HCT116 (cell line): ENCODE data around the gene SLC12A5. TPM values are rescaled to one million over a fixed set of nuclear protein-coding genes. Genes with fewer than 3 reads are reported as not detected.
A peak's percentile ranks its signal among the peaks of the same experiment; 100 is the strongest.

Source experiments
- ATAC-seq: fragments of 200-7000 bp; cut with Tn5 transposase; 2 replicates; pipeline ENCODE4 v1.9.1; 2020; ENCODE audit warnings: mild to moderate bottlenecking, moderate library complexity
- BruUV-seq: library from RNA; stranded (reverse); fragments of 400-500 nt; replicated peaks from 2 replicates; lab custom pipeline; 2021; lab: Mats Ljungman, UMichigan
- CTCF ChIA-PET: fragments of 300-600 bp; sonication (Branson Sonifier 250); formaldehyde crosslinking; loops from one replicate; lab custom pipeline; 2021; ENCODE audit warnings: antibody characterized with exemption; lab: Charles Lee
- POLR2A ChIA-PET: fragments of 300-600, 350-600 bp; sonication (Branson Sonifier 250); formaldehyde crosslinking; loops from one replicate; lab custom pipeline; 2021; ENCODE audit warnings: antibody characterized with exemption; lab: Charles Lee
- RAD21 ChIA-PET, 2 experiments: fragments of 300-600 bp; sonication (Branson Sonifier 250); formaldehyde crosslinking; loops; one replicate each; lab custom pipeline; 2023; ENCODE audit warnings: low total read pairs in 2 of 2; ENCODE audit not compliant: uncharacterized antibody in 2 of 2, unreplicated experiment in 2 of 2, low non-redundant PET in 1 of 2; lab: Charles Lee
- DNase-seq: peaks from one replicate; pipeline ENCODE4 v3.0.0-alpha.2; 2010; ENCODE audit warnings: low read depth, low spot score
- H2AFZ ChIP-seq: fragments of 200-600 bp; shearing (Covaris generic), sonication (generic); 2 replicates; pipeline ENCODE4 v1.6.1; 2017; ENCODE audit warnings: low read depth, mixed run types, mixed read lengths, antibody characterized with exemption, low read length; ENCODE audit not compliant: poor library complexity, severe bottlenecking
- H3K27ac ChIP-seq: 2 replicates; pipeline ENCODE4 v1.5.1; 2012; ENCODE audit warnings: low read depth, low read length
- H3K27me3 ChIP-seq: fragments of 200-600 bp; sonication (generic); 2 replicates; pipeline ENCODE4 v1.6.1; 2016; ENCODE audit warnings: mixed run types, low read length, mixed read lengths; ENCODE audit not compliant: insufficient read depth
- H3K36me3 ChIP-seq, 2 experiments: fragments of 200-500 bp in 1 of 2; fragments of 200-600 bp in 1 of 2; sonication (Bioruptor generic) in 1 of 2; sonication (generic) in 1 of 2; 2 replicates each; pipeline versions ENCODE4 v1.5.1 to v1.6.1; 2014 to 2016; ENCODE audit warnings: low read length in 2 of 2, inconsistent platforms in 1 of 2, mixed read lengths in 1 of 2, mixed run types in 1 of 2; ENCODE audit not compliant: insufficient read depth in 2 of 2, control insufficient read depth in 1 of 2
- H3K4me1 ChIP-seq, 2 experiments: fragments of 200-600 bp in 1 of 2; sonication (generic) in 1 of 2; 2 replicates each; pipeline versions ENCODE4 v1.5.1 to v1.6.1; 2012 to 2017; ENCODE audit warnings: low read length in 2 of 2, inconsistent platforms in 1 of 2, mild to moderate bottlenecking in 1 of 2, mixed read lengths in 1 of 2, mixed run types in 1 of 2, moderate library complexity in 1 of 2; ENCODE audit not compliant: insufficient read depth in 2 of 2, control insufficient read depth in 1 of 2
- H3K4me2 ChIP-seq: fragments of 200-600 bp; sonication (generic); 2 replicates; pipeline ENCODE4 v1.6.1; 2017; ENCODE audit warnings: mixed run types, low read length, mixed read lengths
- H3K4me3 ChIP-seq, 2 experiments: fragments of 200-600 bp in 1 of 2; sonication (generic) in 1 of 2; replicated peaks in 1 of 2; 2 replicates each; pipeline ENCODE4 v1.5.1; 2011 to 2016; ENCODE audit warnings: low read length in 2 of 2, control low read depth in 1 of 2, low read depth in 1 of 2, mild to moderate bottlenecking in 1 of 2, mixed read lengths in 1 of 2, mixed run types in 1 of 2
- H3K79me2 ChIP-seq: fragments of 200-600 bp; sonication (generic); 2 replicates; pipeline ENCODE4 v1.6.1; 2017; ENCODE audit warnings: mild to moderate bottlenecking, mixed run types, low read length, moderate library complexity, mixed read lengths; ENCODE audit not compliant: insufficient read depth
- H3K9ac ChIP-seq: fragments of 200-600 bp; sonication (generic); 2 replicates; pipeline ENCODE4 v1.6.1; 2016; ENCODE audit warnings: low read length, mixed read lengths
- H3K9me2 ChIP-seq: fragments of 200-600 bp; sonication (generic), shearing (Covaris generic); 2 replicates; pipeline ENCODE4 v1.6.1; 2017; ENCODE audit warnings: mixed run types, mild to moderate bottlenecking, moderate library complexity; ENCODE audit not compliant: insufficient read depth
- H3K9me3 ChIP-seq, 2 experiments: fragments of 200-500 bp in 1 of 2; fragments of 200-600 bp in 1 of 2; sonication (Bioruptor generic) in 1 of 2; sonication (generic) in 1 of 2; 2 replicates each; pipeline ENCODE4 v1.6.1; 2014 to 2017; ENCODE audit warnings: low read length in 2 of 2, mixed read lengths in 2 of 2, inconsistent platforms in 1 of 2, low read depth in 1 of 2, mild to moderate bottlenecking in 1 of 2, mixed run types in 1 of 2, moderate library complexity in 1 of 2; ENCODE audit not compliant: control insufficient read depth in 1 of 2, insufficient read depth in 1 of 2
- H4K20me1 ChIP-seq: fragments of 200-600 bp; sonication (generic), shearing (Covaris generic); 2 replicates; pipeline ENCODE4 v1.6.1; 2017; ENCODE audit warnings: mixed run types, mild to moderate bottlenecking, moderate library complexity; ENCODE audit not compliant: insufficient read depth
- CBX3 ChIP-seq: IDR thresholded peaks from 2 replicates; pipeline ENCODE4 v1.6.1; 2012; ENCODE audit warnings: low read depth
- CTCF ChIP-seq, 3 experiments: fragments of 200-600 bp in 1 of 3; sonication (generic) in 1 of 3; IDR thresholded peaks in 2 of 3; conservative IDR thresholded peaks in 1 of 3; 2 replicates each; pipeline ENCODE4 v1.5.1; 2012 to 2017; ENCODE audit warnings: low read depth in 2 of 3, low read length in 2 of 3, antibody characterized with exemption in 1 of 3, borderline replicate concordance in 1 of 3, control low read depth in 1 of 3, mild to moderate bottlenecking in 1 of 3, mixed read lengths in 1 of 3, mixed run types in 1 of 3, moderate library complexity in 1 of 3; ENCODE audit not compliant: insufficient read depth in 1 of 3
- JUND ChIP-seq: IDR thresholded peaks from 2 replicates; pipeline ENCODE4 v1.6.1; 2012
- MAX ChIP-seq: IDR thresholded peaks from 2 replicates; pipeline ENCODE4 v1.6.1; 2012
- POLR2A ChIP-seq: IDR thresholded peaks from 2 replicates; pipeline ENCODE4 v1.7.0; 2011; ENCODE audit warnings: borderline replicate concordance; ENCODE audit not compliant: insufficient read depth, insufficient read length; ENCODE audit errors: extremely low read depth
- RAD21 ChIP-seq: IDR thresholded peaks from 2 replicates; pipeline ENCODE4 v1.6.1; 2012; ENCODE audit warnings: low read depth, mild to moderate bottlenecking
- SIN3A ChIP-seq: IDR thresholded peaks from 2 replicates; pipeline ENCODE4 v1.6.1; 2012; ENCODE audit warnings: low read depth
- SP1 ChIP-seq: IDR thresholded peaks from 2 replicates; pipeline ENCODE4 v1.6.1; 2012; ENCODE audit warnings: low read depth
- SRF ChIP-seq: IDR thresholded peaks from 2 replicates; pipeline ENCODE4 v1.6.1; 2012; ENCODE audit warnings: low read depth
- TCF7L2 ChIP-seq: IDR thresholded peaks from 2 replicates; pipeline ENCODE4 v1.7.0; 2011; ENCODE audit warnings: borderline replicate concordance, inconsistent platforms; ENCODE audit not compliant: insufficient read depth, insufficient read length; ENCODE audit errors: extremely low read depth
- intact Hi-C: fragments of 100-400 bp; cut with micrococcal nuclease; formaldehyde crosslinking; loops from 2 replicates; pipeline ENCODE4 v1.10.0; 2022
- total RNA-seq: library from RNA; stranded (reverse); gene quantifications from one replicate; pipeline ENCODE4 v1.2.1, GENCODE V29; 2021; ENCODE audit not compliant: unreplicated experiment

Gene SLC12A5
- total RNA-seq, 1 experiment from 2014 or later: 1.9 TPM

- Histone ChIP-seq H2AFZ (no peak overlapping the region), H3K27me3 (no peaks in the 10 kb centered on the region), H3K36me3 (no peaks in the 10 kb centered on the region), H3K4me2 (peak overlapping the region; percentile 60), H3K9me3 (no peaks in the 10 kb centered on the region), H3K4me1 (peaks cover 24 to 42% of the 10 kb centered on the region in 2 experiments), H3K9ac (no peak overlapping the region), H3K27ac (peak overlapping the region; percentile 44), H3K9me2 (no peaks in the 10 kb centered on the region), H4K20me1 (peaks cover 38% of the 10 kb centered on the region; the same call in 1 of the 2 replicates), H3K79me2 (peaks cover 97% of the 10 kb centered on the region), H3K4me3 (no peak overlapping the region)
- ChIA-PET POLR2A (no interaction called here), RAD21 (interaction anchor here in 1 of 2 experiments (1.0 kb wide), 1 partner anchor 70 kb away, joined by 3 read pairs; no protein-coding TSS in a partner anchor), CTCF (interaction anchor here (1.8 kb wide), 1 partner anchor 62 kb away, joined by 6 read pairs; no protein-coding TSS in a partner anchor)
- intact Hi-C loops: no loop called here
- ATAC-seq: no peak
- BruUV-seq: no TSS peak
- no peak for DNase-seq
- no peak for TF ChIP-seq MAX
- no peak for TF ChIP-seq CTCF (IDR thresholded peaks at IDR 0.05 in 2 of 3, conservative IDR thresholded peaks at IDR 0.05 in 1 of 3; ENCODE audit: borderline replicate concordance in 1 of 3, insufficient read depth in 1 of 3, low read depth in 2 of 3, low read length in 2 of 3)
- TF ChIP-seq SP1: no peak
- no peak for TF ChIP-seq SIN3A
- no peak for TF ChIP-seq RAD21
- no peak for TF ChIP-seq JUND
- TF ChIP-seq POLR2A: no peak
- TF ChIP-seq CBX3: no peak
- no peak for TF ChIP-seq SRF
- no peak for TF ChIP-seq TCF7L2
Measured at GRCh38 chr20:46084805-46085178, 55.8 kb downstream of the SLC12A5 start.
